Spinal cord (tissue), 10 donors: ENCODE data around the gene CD72. TPM values are rescaled to one million over a fixed set of nuclear protein-coding genes. Genes with fewer than 3 reads are reported as not detected.
"Not testable (repeated sequence)": the region's sequence is repeated elsewhere in the genome, so short reads cannot be mapped to it uniquely, and the experiment has no call there.

ENCODE experiments used
- DNase-seq, 6 donors: peaks; one replicate each; pipeline versions ENCODE4 v3.0.0 to v3.0.0-alpha.2; 2013 to 2015; ENCODE audit warnings: low spot score in 6 of 6, low read depth in 4 of 6
- H3K27ac ChIP-seq: one replicate; pipeline ENCODE4 v1.5.1; 2013; ENCODE audit warnings: low read depth, low read length, control low read depth
- H3K27me3 ChIP-seq: one replicate; pipeline ENCODE4 v1.6.1; 2013; ENCODE audit warnings: low read length; ENCODE audit not compliant: control insufficient read depth, insufficient read depth
- H3K36me3 ChIP-seq: one replicate; pipeline ENCODE4 v1.6.1; 2013; ENCODE audit warnings: low read length; ENCODE audit not compliant: control insufficient read depth, insufficient read depth
- H3K4me1 ChIP-seq: one replicate; pipeline ENCODE4 v1.6.1; 2013; ENCODE audit warnings: low read length; ENCODE audit not compliant: control insufficient read depth, insufficient read depth
- H3K4me3 ChIP-seq: one replicate; pipeline ENCODE4 v1.5.1; 2013; ENCODE audit warnings: low read depth, low read length, control low read depth
- H3K9me3 ChIP-seq: one replicate; pipeline ENCODE4 v1.6.1; 2013; ENCODE audit warnings: low read length; ENCODE audit not compliant: control insufficient read depth, insufficient read depth
- WGBS: methylation state at CpG from one replicate; pipeline ENCODE4 v1.1.5; 2013; ENCODE audit warnings: missing lambda C conversion rate; ENCODE audit not compliant: insufficient coverage; 5-methylcytosine and 5-hydroxymethylcytosine counted together
- polyA plus RNA-seq, 2 donors: library from polyadenylated mRNA; unstranded; fragments of 120-200 nt; gene quantifications; one replicate each; pipeline ENCODE4 v1.2.1, GENCODE V29; 2013; ENCODE audit not compliant: insufficient read length in 2 of 2
- total RNA-seq, 2 donors: library from RNA; depleted of rRNA in 1 of 2; stranded (reverse); fragments of 120-200 nt in 1 of 2; fragments of >200 nt in 1 of 2; gene quantifications; one replicate each; pipeline versions ENCODE4 v1.2.3 to v1.2.4, GENCODE V29; 2013 to 2014
- donor health status: healthy.

The CD72 gene
- total and polyA plus RNA-seq, 4 donors = 0.40 to 1.7 (median 1.5) TPM

GRCh38 chr9:35599763-35600604, 18.2 kb downstream of the CD72 start:
- Histone ChIP-seq H3K4me1 (peaks cover 15% of the 10 kb centered on the region), H3K27ac (no peak overlapping the region), H3K36me3 (peaks cover 3% of the 10 kb centered on the region), H3K4me3 (no peak overlapping the region), H3K9me3 (no peaks in the 10 kb centered on the region), H3K27me3 (no peaks in the 10 kb centered on the region)
- no peak for DNase-seq
- 72% methylated on average over 14 of the region's 14 CpGs for WGBS

- no peak for DNase-seq
- 92% methylated on average over 11 of the region's 11 CpGs for WGBS
- Histone ChIP-seq H3K27ac (no peak overlapping the region), H3K27me3 (no peaks in the 10 kb centered on the region), H3K36me3 (peaks cover 3% of the 10 kb centered on the region), H3K4me3 (no peak overlapping the region), H3K9me3 (no peaks in the 10 kb centered on the region), H3K4me1 (peaks cover 7% of the 10 kb centered on the region)
These were observed 19.2 kb downstream of the CD72 start for GRCh38 chr9:35598866-35599590.

- not testable (repeated sequence) for H3K36me3 ChIP-seq, H3K27ac ChIP-seq, H3K27me3 ChIP-seq, H3K4me1 ChIP-seq, H3K9me3 ChIP-seq, H3K4me3 ChIP-seq, DNase-seq
- 78% methylated on average over 1 of the region's 2 CpGs for WGBS
These were observed 21.3 kb downstream of the CD72 start for GRCh38 chr9:35596907-35597306.

- Histone ChIP-seq H3K27me3 (no peaks in the 10 kb centered on the region), H3K27ac (no peak overlapping the region), H3K9me3 (peaks cover 5% of the 10 kb centered on the region), H3K36me3 (no peaks in the 10 kb centered on the region), H3K4me3 (no peak overlapping the region), H3K4me1 (no peaks in the 10 kb centered on the region)
- no peak for DNase-seq
- WGBS = no CpG with 5 or more reads among the region's 4 CpGs
These were observed 23.7 kb downstream of the CD72 start for GRCh38 chr9:35594471-35594870.

GRCh38 chr9:35593581-35593980, 24.6 kb downstream of the CD72 start:
- H3K4me1 ChIP-seq = no peaks in the 10 kb centered on the region
- no peak for DNase-seq
- no peak overlapping the region for H3K27ac ChIP-seq
- H3K27me3 ChIP-seq = no peaks in the 10 kb centered on the region
- H3K4me3 ChIP-seq = no peak overlapping the region
- no peaks in the 10 kb centered on the region for H3K36me3 ChIP-seq
- H3K9me3 ChIP-seq = peaks cover 5% of the 10 kb centered on the region

GRCh38 chr9:35588506-35588905, 29.7 kb downstream of the CD72 start:
- H3K4me3 ChIP-seq, DNase-seq, H3K27ac ChIP-seq, H3K4me1 ChIP-seq, H3K9me3 ChIP-seq, H3K27me3 ChIP-seq, H3K36me3 ChIP-seq: not testable (repeated sequence)
- 91% methylated on average over 4 of the region's 5 CpGs for WGBS

- DNase-seq, H3K4me1 ChIP-seq, H3K9me3 ChIP-seq, H3K4me3 ChIP-seq, H3K27ac ChIP-seq, H3K27me3 ChIP-seq, H3K36me3 ChIP-seq: not testable (repeated sequence)
- no CpG with 5 or more reads among the region's 3 CpGs for WGBS
These were observed 33.5 kb downstream of the CD72 start for GRCh38 chr9:35584681-35585080.

GRCh38 chr9:35583521-35583920, 34.7 kb downstream of the CD72 start:
- not testable (repeated sequence) for H3K36me3 ChIP-seq, DNase-seq, H3K4me3 ChIP-seq, H3K27ac ChIP-seq, H3K27me3 ChIP-seq, H3K4me1 ChIP-seq, H3K9me3 ChIP-seq
- WGBS = 41% methylated on average over 5 of the region's 6 CpGs

- H3K4me1 ChIP-seq, H3K9me3 ChIP-seq, H3K27ac ChIP-seq, H3K27me3 ChIP-seq, H3K4me3 ChIP-seq, DNase-seq, H3K36me3 ChIP-seq: not testable (repeated sequence)
- WGBS = 75% methylated on average over 1 of the region's 1 CpG
These were observed 38.5 kb downstream of the CD72 start for GRCh38 chr9:35579659-35580227.
